HUES48 (cell line): ENCODE data around the gene CAV1.

Experiments used
- H3K27ac ChIP-seq: one replicate; pipeline ENCODE4 v1.7.0; 2013; ENCODE audit warnings: low read depth, low read length, inconsistent platforms
- H3K27me3 ChIP-seq: 2 replicates; pipeline ENCODE4 v1.6.1; 2013; ENCODE audit warnings: mild to moderate bottlenecking, low read length; ENCODE audit not compliant: control insufficient read depth, insufficient read depth
- H3K36me3 ChIP-seq: 2 replicates; pipeline ENCODE4 v1.6.1; 2013; ENCODE audit warnings: low read length; ENCODE audit not compliant: control insufficient read depth, insufficient read depth
- H3K4me1 ChIP-seq: 2 replicates; pipeline ENCODE4 v1.6.1; 2013; ENCODE audit warnings: mild to moderate bottlenecking, low read length; ENCODE audit not compliant: control insufficient read depth, insufficient read depth
- H3K4me3 ChIP-seq: 2 replicates; pipeline ENCODE4 v1.5.1; 2013; ENCODE audit warnings: mild to moderate bottlenecking, low read depth, low read length
- H3K9ac ChIP-seq: 2 replicates; pipeline ENCODE4 v1.6.1; 2013; ENCODE audit warnings: mild to moderate bottlenecking, low read depth, low read length, moderate library complexity
- H3K9me3 ChIP-seq: 2 replicates; pipeline ENCODE4 v1.6.1; 2013; ENCODE audit warnings: low read length; ENCODE audit not compliant: control insufficient read depth, insufficient read depth

The CAV1 gene

GRCh38 chr7:116560021-116560970, 35.5 kb downstream of the CAV1 start:
- Histone ChIP-seq H3K9ac (no peak overlapping the region), H3K9me3 (no peaks in the 10 kb centered on the region), H3K4me3 (no peak overlapping the region), H3K36me3 (peaks cover 5% of the 10 kb centered on the region; the same call in 1 of the 2 replicates), H3K27ac (no peak overlapping the region), H3K4me1 (0 out of 2 replicates have a peak, but pooled peaks cover 2% of the 10 kb centered on the region), H3K27me3 (no peaks in the 10 kb centered on the region)

GRCh38 chr7:116561697-116562483, 37.1 kb downstream of the CAV1 start:
- H3K27me3 ChIP-seq: no peaks in the 10 kb centered on the region
- 0 out of 2 replicates have a peak, but pooled peaks cover 2% of the 10 kb centered on the region for H3K4me1 ChIP-seq
- H3K36me3 ChIP-seq: peaks cover 5% of the 10 kb centered on the region; the same call in 1 of the 2 replicates
- H3K27ac ChIP-seq: no peak overlapping the region
- no peak overlapping the region for H3K9ac ChIP-seq
- H3K9me3 ChIP-seq: no peaks in the 10 kb centered on the region
- H3K4me3 ChIP-seq: no peak overlapping the region

- Histone ChIP-seq H3K27ac (no peak overlapping the region), H3K27me3 (no peaks in the 10 kb centered on the region), H3K36me3 (peaks cover 5% of the 10 kb centered on the region; the same call in 1 of the 2 replicates), H3K9ac (no peak overlapping the region), H3K4me3 (no peak overlapping the region), H3K4me1 (0 out of 2 replicates have a peak, but pooled peaks cover 2% of the 10 kb centered on the region), H3K9me3 (no peaks in the 10 kb centered on the region)
Measured at GRCh38 chr7:116562529-116563121, 37.8 kb downstream of the CAV1 start.

- H3K27me3 ChIP-seq: no peaks in the 10 kb centered on the region
- H3K9me3 ChIP-seq: no peaks in the 10 kb centered on the region
- H3K9ac ChIP-seq: no peak overlapping the region
- no peaks in the 10 kb centered on the region for H3K36me3 ChIP-seq
- no peak overlapping the region for H3K4me3 ChIP-seq
- H3K4me1 ChIP-seq: no peaks in the 10 kb centered on the region
- no peak overlapping the region for H3K27ac ChIP-seq
Measured at GRCh38 chr7:116565981-116566380, 41.1 kb downstream of the CAV1 start.

- Histone ChIP-seq H3K4me3 (no peak overlapping the region), H3K27me3 (no peaks in the 10 kb centered on the region), H3K4me1 (no peaks in the 10 kb centered on the region; the same call in 1 of the 2 replicates), H3K36me3 (no peaks in the 10 kb centered on the region), H3K9me3 (no peaks in the 10 kb centered on the region), H3K27ac (no peak overlapping the region), H3K9ac (no peak overlapping the region)
Measured at GRCh38 chr7:116566666-116567065, 41.8 kb downstream of the CAV1 start.

- no peaks in the 10 kb centered on the region for H3K36me3 ChIP-seq
- no peak overlapping the region for H3K27ac ChIP-seq
- H3K4me3 ChIP-seq: no peak overlapping the region
Measured at GRCh38 chr7:116569737-116570136, 44.9 kb downstream of the CAV1 start.

GRCh38 chr7:116570306-116570705, 45.5 kb downstream of the CAV1 start:
- Histone ChIP-seq H3K9me3 (no peaks in the 10 kb centered on the region), H3K9ac (no peak overlapping the region), H3K27me3 (no peaks in the 10 kb centered on the region), H3K4me3 (no peak overlapping the region), H3K4me1 (no peaks in the 10 kb centered on the region; the same call in 1 of the 2 replicates), H3K27ac (no peak overlapping the region), H3K36me3 (no peaks in the 10 kb centered on the region)

More at GRCh38 chr7:116569737-116570136, 44.9 kb downstream of the CAV1 start:
- Histone ChIP-seq H3K27me3 (no peaks in the 10 kb centered on the region), H3K4me1 (no peaks in the 10 kb centered on the region; the same call in 1 of the 2 replicates), H3K9me3 (no peaks in the 10 kb centered on the region), H3K9ac (no peak overlapping the region)

GRCh38 chr7:116571037-116571436, 46.2 kb downstream of the CAV1 start:
- H3K36me3 ChIP-seq: no peaks in the 10 kb centered on the region
- H3K27ac ChIP-seq: no peak overlapping the region
- H3K9ac ChIP-seq: no peak overlapping the region
- H3K4me1 ChIP-seq: no peaks in the 10 kb centered on the region; the same call in 1 of the 2 replicates
- no peaks in the 10 kb centered on the region for H3K9me3 ChIP-seq
- no peak overlapping the region for H3K4me3 ChIP-seq
- H3K27me3 ChIP-seq: no peaks in the 10 kb centered on the region

- H3K27ac ChIP-seq: no peak overlapping the region
- H3K27me3 ChIP-seq: no peaks in the 10 kb centered on the region
- H3K9ac ChIP-seq: no peak overlapping the region
- H3K4me1 ChIP-seq: no peaks in the 10 kb centered on the region; the same call in 1 of the 2 replicates
- no peaks in the 10 kb centered on the region for H3K9me3 ChIP-seq
- H3K4me3 ChIP-seq: no peak overlapping the region
- H3K36me3 ChIP-seq: no peaks in the 10 kb centered on the region
Measured at GRCh38 chr7:116571552-116571951, 46.7 kb downstream of the CAV1 start.

GRCh38 chr7:116572036-116572435, 47.2 kb downstream of the CAV1 start:
- no peak overlapping the region for H3K27ac ChIP-seq

More at GRCh38 chr7:116572036-116572435, 47.2 kb downstream of the CAV1 start:
- Histone ChIP-seq H3K36me3 (no peaks in the 10 kb centered on the region), H3K4me1 (no peaks in the 10 kb centered on the region; the same call in 1 of the 2 replicates), H3K9me3 (no peaks in the 10 kb centered on the region), H3K9ac (no peak overlapping the region), H3K4me3 (no peak overlapping the region), H3K27me3 (no peaks in the 10 kb centered on the region)
